GM18867 (cell line): ENCODE results near the gene MZT2B.
"Not testable (repeated sequence)": the region's sequence is repeated elsewhere in the genome, so short reads cannot be mapped to it uniquely, and the experiment has no call there.

Experiments used
- ATAC-seq: cut with Tn5 transposase; IDR thresholded peaks from one replicate; pipeline ENCODE4 v1.9.1; 2021; ENCODE audit warnings: mild to moderate bottlenecking, moderate library complexity; ENCODE audit not compliant: unreplicated experiment

The MZT2B gene

DNA sequence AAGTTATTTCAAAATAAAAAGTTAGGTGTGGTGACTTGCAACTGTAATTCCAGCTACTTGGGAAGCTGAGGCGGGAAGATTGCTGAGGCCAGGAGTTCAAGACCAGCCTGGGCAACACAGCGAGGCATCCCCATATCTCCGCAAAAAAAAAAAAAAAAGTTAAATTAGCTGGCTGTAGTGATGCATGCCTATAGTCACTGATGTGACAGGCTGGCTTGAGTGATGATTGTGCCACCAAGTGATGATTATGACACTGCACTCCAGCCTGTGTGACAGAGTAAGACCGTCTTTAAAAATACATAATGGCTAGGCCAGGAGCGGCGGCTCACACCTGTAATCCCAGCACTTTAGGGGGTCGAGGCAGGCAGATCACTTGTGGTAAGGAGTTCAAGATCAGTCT, 12.2 kb upstream of the MZT2B start:
- ATAC-seq, result no peak

GRCh38 chr2:130174866-130175265, 7.2 kb upstream of the MZT2B start:
- peak; percentile 56 for ATAC-seq

- not testable (repeated sequence) for ATAC-seq
Measured at GRCh38 chr2:130180404-130181324, 1.4 kb upstream of the MZT2B start.

GRCh38 chr2:130181325-130181879, 660 bp upstream of the MZT2B start, which contains the start of gene SMPD4:
SMPD4 (minus strand) TSS chr2:130181602; CDS start chr2:130176592, 5,010 bp downstream.
- peak; percentile 63 for ATAC-seq

DNA sequence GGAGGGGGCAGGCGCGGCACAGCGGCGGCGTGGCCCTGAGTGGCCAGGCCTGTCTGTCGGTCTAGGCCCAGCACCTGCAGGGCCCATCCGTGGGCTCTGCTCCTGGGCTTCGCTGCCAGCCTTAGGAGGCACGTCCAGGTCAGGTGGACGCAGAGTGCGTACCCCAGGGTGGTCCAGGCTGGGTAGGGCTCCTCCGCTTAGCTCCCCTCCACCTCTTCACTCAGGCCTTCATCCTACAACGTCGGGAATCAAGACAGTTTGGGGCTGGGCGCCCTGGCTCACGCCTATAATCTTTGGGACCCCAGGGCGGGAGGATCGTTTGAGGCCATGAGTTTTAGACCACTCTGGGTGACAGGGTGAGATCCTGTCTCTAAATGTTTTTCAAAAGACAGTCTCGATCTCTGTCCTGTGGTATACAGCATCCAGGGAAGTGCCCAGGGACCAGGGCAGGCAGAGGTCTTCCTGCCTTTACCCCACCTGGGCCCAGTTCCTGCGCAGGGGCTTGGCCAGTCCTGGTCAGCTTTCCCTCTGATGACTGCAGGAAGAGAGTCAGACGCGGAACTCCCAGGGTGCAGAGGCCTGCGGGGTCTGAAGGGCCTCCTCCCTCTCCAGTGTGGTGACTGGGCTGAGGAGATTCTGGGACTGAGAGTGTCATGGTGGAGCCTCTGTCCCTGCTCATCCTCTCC, 907 bp downstream of the MZT2B start:
- peak; percentile 18 for ATAC-seq

- no peak for ATAC-seq
Measured at GRCh38 chr2:130183512-130184373, 1.7 kb downstream of the MZT2B start.

- no peak for ATAC-seq
Measured at GRCh38 chr2:130185436-130185835, 3.4 kb downstream of the MZT2B start.

GRCh38 chr2:130185896-130186295, 3.8 kb downstream of the MZT2B start:
- no peak for ATAC-seq

- ATAC-seq, result no peak
Measured at GRCh38 chr2:130186391-130186790, 4.3 kb downstream of the MZT2B start.

DNA sequence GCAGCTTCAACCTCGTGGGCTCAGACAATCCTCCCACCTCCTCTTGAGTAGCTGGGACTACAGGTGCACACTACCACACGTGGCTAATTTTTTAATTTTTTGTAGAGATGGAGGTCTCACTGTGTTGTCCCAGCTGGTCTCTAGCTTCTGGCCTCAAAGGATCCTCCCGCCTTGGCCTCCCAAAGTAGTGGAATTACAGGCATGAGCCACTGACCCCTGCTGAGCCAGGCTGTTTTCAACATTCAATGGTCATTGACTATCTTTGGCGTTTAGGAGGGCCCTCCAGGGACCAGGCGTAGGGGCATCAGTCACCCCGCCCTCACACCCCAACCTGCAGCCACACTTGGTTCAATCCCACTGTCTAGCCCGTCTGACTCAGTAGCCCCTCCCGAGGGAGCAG, 5.2 kb downstream of the MZT2B start:
- ATAC-seq, result no peak

DNA sequence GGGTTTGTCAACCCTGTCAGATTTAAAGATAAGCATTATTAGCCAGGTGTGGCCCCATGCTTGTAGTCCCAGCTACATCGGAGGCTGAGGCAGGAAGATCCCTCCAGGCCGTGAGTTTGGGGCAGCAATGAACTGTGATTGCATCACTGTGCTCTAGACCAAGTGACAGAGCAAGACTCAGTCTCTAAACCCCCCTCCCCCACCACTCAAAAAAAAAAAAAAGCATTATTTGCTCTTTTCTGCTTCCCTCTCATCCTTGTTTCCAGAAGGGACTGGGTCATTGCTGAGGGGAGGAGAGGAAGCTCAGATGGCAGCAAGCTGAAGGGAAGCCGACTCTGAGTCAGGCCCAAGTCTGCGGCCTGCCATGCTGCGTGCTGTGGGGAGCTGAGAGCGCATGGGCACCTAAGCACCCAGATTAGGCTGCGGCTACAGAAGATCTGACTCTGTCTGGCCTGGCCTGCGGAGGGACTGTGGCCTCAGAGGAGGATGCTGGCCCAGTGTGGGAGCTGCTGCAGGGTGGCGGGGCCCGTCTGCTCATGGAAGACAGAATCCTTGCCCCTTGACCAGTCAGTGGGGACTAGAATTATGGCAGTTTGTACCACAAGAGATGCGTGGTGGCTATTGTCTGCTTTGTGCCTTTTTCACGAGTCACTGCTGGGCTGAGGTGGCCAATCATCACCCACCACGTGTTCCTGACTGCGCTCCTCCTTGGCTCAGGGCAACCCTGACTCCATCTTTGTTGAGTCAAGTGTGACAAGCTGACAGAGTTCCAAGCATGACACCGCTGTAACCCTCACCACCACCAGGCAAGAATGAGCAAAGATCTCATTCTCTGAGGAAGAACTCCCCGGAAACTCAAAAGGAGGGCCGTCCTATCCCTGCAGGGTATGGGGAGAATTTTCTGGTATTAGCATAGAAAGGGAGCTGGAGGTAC, 6.1 kb downstream of the MZT2B start:
- not testable (repeated sequence) for ATAC-seq

GRCh38 chr2:130188958-130189357, 6.9 kb downstream of the MZT2B start:
- not testable (repeated sequence) for ATAC-seq

DNA sequence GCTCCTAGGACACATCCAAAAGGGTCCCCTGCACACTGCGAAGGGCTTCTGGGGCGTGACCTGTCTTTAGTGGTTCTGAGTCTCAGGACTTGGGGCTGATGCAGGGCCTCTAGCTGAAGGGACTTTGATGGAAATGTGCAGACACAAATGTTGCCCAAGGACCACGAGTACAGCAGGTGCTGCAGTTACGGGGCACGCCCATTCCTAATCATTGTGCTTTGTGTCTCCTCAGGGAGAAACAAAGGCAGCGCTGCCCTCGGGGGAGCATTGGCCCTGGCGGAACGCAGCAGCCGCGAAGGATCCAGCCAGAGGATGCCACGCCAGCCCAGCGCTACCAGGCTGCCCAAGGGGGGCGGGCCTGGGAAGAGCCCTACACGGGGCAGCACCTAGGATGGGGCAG, 8.2 kb downstream of the MZT2B start:
- no peak for ATAC-seq

- not testable (repeated sequence) for ATAC-seq
Measured at GRCh38 chr2:130191319-130191718, 9.3 kb downstream of the MZT2B start.

DNA sequence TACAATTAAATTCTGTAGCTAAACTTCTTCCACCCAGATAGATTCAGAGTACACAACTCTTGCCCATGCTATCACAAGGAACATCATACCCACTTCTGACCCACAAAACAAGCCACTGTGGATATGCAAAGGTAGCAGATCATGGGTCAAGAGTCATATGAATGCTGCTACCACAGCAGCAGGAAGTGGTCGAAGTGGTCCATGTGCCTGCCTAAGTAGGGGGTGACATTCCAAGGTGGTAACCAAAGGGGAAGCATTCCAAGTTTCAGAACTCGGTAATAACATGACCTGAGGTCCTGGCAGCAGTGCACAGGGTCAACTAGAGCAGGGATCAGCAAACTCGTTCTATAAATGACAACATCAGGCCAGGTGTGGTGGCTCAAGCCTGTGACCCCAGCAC, 10.4 kb downstream of the MZT2B start:
- ATAC-seq, result not testable (repeated sequence)

GRCh38 chr2:130193824-130194223, 11.8 kb downstream of the MZT2B start:
- not testable (repeated sequence) for ATAC-seq

- ATAC-seq, result not testable (repeated sequence)
Measured at GRCh38 chr2:130195089-130195635, 13.1 kb downstream of the MZT2B start.

- not testable (repeated sequence) for ATAC-seq
Measured at GRCh38 chr2:130196052-130196451, 14.0 kb downstream of the MZT2B start.

GRCh38 chr2:130198343-130198742, 16.3 kb downstream of the MZT2B start, which contains the start of gene TUBA3E:
TUBA3E (minus strand) TSS chr2:130198439; CDS start chr2:130198360, 79 bp downstream.
- ATAC-seq, result no peak
